Fibroblast of pulmonary artery (primary cell): Measurements from ENCODE around the gene PIGA.

Experiments used
- DNase-seq: peaks from one replicate; pipeline ENCODE4 v3.0.0-alpha.2; 2010; ENCODE audit warnings: low read depth
- H3K4me3 ChIP-seq: replicated peaks from 2 replicates; pipeline ENCODE4 v1.5.1; 2011; ENCODE audit warnings: low read depth, mild to moderate bottlenecking, control low read depth, low read length, moderate library complexity
- CTCF ChIP-seq: IDR thresholded peaks from 2 replicates; pipeline ENCODE4 v1.5.1; 2011; ENCODE audit warnings: mild to moderate bottlenecking, control low read depth, low read length, inconsistent platforms; ENCODE audit errors: missing control alignments

PIGA gene

GRCh38 chrX:15322072-15322471 is 13.3 kb downstream of the PIGA start:
- no peak overlapping the region for H3K4me3 ChIP-seq
- no peak for TF ChIP-seq CTCF
- DNase-seq, result no peak

GRCh38 chrX:15321447-15321846 is 13.9 kb downstream of the PIGA start:
- TF ChIP-seq CTCF, result no peak
- no peak for DNase-seq

DNA sequence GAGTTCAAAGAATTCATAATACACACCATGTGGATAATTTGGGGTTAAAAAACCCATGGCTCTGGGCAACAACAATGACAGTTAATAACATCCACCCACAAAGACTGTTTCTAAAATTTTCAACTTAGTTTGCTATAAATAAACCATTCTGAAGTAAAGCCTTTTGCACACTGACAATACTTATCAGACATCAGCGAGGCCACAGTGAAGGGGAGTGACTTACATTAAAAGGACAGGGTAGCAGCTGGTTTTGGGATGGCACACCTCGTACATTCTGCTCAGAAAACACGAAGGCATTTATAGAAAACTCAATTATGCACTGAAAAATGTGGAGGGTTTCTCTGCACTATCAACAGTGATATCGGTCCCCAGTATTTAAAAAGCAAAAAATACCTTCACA is 15.0 kb downstream of the PIGA start:
- H3K4me3 ChIP-seq, result no peak overlapping the region
- no peak for TF ChIP-seq CTCF
- DNase-seq, result no peak

More at GRCh38 chrX:15321447-15321846, 13.9 kb downstream of the PIGA start:
- no peak overlapping the region for H3K4me3 ChIP-seq

GRCh38 chrX:15319075-15319474 is 16.2 kb downstream of the PIGA start:
- DNase-seq, result no peak
- no peak overlapping the region for H3K4me3 ChIP-seq
- TF ChIP-seq CTCF, result no peak

DNA sequence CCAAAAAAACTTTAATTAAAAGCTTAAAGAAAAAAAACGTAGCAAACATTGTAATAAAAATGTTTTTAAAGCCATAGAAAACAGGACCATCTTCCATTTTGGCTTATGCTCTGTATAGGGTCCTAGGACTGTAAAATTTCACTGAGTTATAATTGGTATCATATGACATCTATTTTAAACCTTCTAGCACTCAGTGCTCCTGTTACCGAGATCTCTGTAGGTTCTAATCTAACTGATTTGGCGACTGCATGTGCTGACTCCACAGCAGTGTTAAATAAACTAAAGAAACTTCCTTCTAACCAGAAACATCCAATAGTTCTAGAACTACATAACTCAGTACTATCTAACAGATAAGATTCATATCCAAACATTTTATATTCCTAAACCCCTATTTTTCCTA is 19.8 kb downstream of the PIGA start, which contains the start of gene ASB11:
TSS of gene ASB11 (minus strand) at position 132 of the 400 bp plus-strand sequence. CDS start at position 97, 35 bp downstream.
- no peak for DNase-seq
- no peak within 1 kb of the TSS for H3K4me3 ChIP-seq
- TF ChIP-seq CTCF, result no peak

DNA sequence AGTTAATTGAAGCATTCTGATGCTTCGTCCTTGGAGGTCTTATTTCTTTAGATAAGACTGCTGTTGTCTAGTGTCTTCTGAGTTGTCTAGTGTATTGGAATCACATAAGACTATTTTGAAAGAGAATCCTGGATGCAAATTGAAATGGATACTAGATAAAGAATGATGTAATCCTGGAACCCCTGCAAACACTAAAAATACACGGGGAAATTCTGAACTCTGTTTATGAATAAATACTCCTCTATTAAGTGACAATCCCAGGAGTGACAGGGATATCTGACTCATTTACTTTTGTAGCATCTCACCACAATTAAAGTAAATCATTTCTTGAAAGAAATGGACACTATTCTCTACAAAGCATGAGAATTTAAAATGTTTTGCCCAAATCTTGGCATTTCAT is 20.9 kb downstream of the PIGA start:
- no peak for DNase-seq
- no peak overlapping the region for H3K4me3 ChIP-seq
- no peak for TF ChIP-seq CTCF

- no peak for DNase-seq
- no peak overlapping the region for H3K4me3 ChIP-seq
- TF ChIP-seq CTCF, result no peak
These were observed 24.2 kb downstream of the PIGA start for GRCh38 chrX:15311119-15311518.
